Endodermal cell (in vitro differentiated cells): Measurements from ENCODE around the gene IP6K1. TPM values are rescaled to one million over a fixed set of nuclear protein-coding genes. Genes with fewer than 3 reads are reported as not detected.

Experiments used
- DNase-seq: peaks from one replicate; pipeline ENCODE4 v3.0.0-alpha.2; 2017
- H3K27ac ChIP-seq: 2 replicates; pipeline ENCODE4 v1.5.1; 2013; ENCODE audit warnings: mild to moderate bottlenecking, low read depth, low read length, moderate library complexity
- H3K27me3 ChIP-seq: 2 replicates; pipeline ENCODE4 v1.6.1; 2013; ENCODE audit warnings: mild to moderate bottlenecking, low read length, moderate library complexity; ENCODE audit not compliant: insufficient read depth, control insufficient read depth, poor library complexity, severe bottlenecking
- H3K36me3 ChIP-seq: 2 replicates; pipeline ENCODE4 v1.7.0; 2013; ENCODE audit warnings: mild to moderate bottlenecking, low read length, moderate library complexity; ENCODE audit not compliant: control insufficient read depth, insufficient read depth
- H3K4me1 ChIP-seq: one replicate; pipeline ENCODE4 v1.7.0; 2013; ENCODE audit warnings: low read length; ENCODE audit not compliant: control insufficient read depth, insufficient read depth
- H3K4me3 ChIP-seq: 2 replicates; pipeline ENCODE4 v1.5.1; 2013; ENCODE audit warnings: mild to moderate bottlenecking, low read length, moderate library complexity
- H3K9ac ChIP-seq: 2 replicates; pipeline ENCODE4 v1.6.1; 2013; ENCODE audit warnings: mild to moderate bottlenecking, low read length, moderate library complexity; ENCODE audit not compliant: poor library complexity, severe bottlenecking; ENCODE audit errors: extremely low read depth
- H3K9me3 ChIP-seq: 2 replicates; pipeline ENCODE4 v1.6.1; 2013; ENCODE audit warnings: mild to moderate bottlenecking, low read length, moderate library complexity; ENCODE audit not compliant: control insufficient read depth
- H3K27ac Mint-ChIP-seq: 2 replicates; pipeline ENCODE4 v1.8.0; 2020; ENCODE audit warnings: mixed read lengths
- H3K27me3 Mint-ChIP-seq: 2 replicates; pipeline ENCODE4 v1.8.0; 2021; ENCODE audit warnings: mild to moderate bottlenecking, mixed read lengths; ENCODE audit not compliant: insufficient read depth
- H3K36me3 Mint-ChIP-seq: 2 replicates; pipeline ENCODE4 v1.8.0; 2020; ENCODE audit warnings: low read depth, mixed read lengths
- H3K4me1 Mint-ChIP-seq: 2 replicates; pipeline ENCODE4 v1.8.0; 2020; ENCODE audit warnings: mixed read lengths
- H3K4me3 Mint-ChIP-seq: 2 replicates; pipeline ENCODE4 v1.8.0; 2020; ENCODE audit warnings: mild to moderate bottlenecking, moderate library complexity, mixed read lengths
- H3K9me3 Mint-ChIP-seq: 2 replicates; pipeline ENCODE4 v1.8.0; 2020; ENCODE audit warnings: mild to moderate bottlenecking, mixed read lengths
- CTCF ChIP-seq: fragments of 200-600 bp; sonication (generic); conservative IDR thresholded peaks from 2 replicates; pipeline ENCODE4 v1.5.0; 2021; ENCODE audit warnings: antibody characterized with exemption, mild to moderate bottlenecking
- WGBS, 2 experiments: methylation state at CpG; one replicate each; pipeline versions ENCODE4 v1.1.5 to v1.1.7; 2013; ENCODE audit warnings: missing lambda C conversion rate in 2 of 2, mixed read lengths in 1 of 2; ENCODE audit not compliant: insufficient coverage in 1 of 2, insufficient read length in 1 of 2; 5-methylcytosine and 5-hydroxymethylcytosine counted together
- microRNA-seq: library from miRNA; unstranded; fragments of <30 nt; microRNA quantifications from one replicate; pipeline ENCODE4 v1.2.0, GENCODE V29; 2020; ENCODE audit warnings: borderline microRNAs expressed
- total RNA-seq, 2 donors: library from RNA; stranded (reverse); fragmentation: NEBNext Ultra II Directional in 1 of 2; extraction: Animal tissue kit (Norgen Biotek cat#: 25700) in 1 of 2; gene quantifications; 2 replicates in 1 of 2; 3 replicates in 1 of 2; pipeline ENCODE4 v1.2.1, GENCODE V29; 2021

Gene IP6K1
- total RNA-seq, 2 donors from 2014 or later: 45.8 to 49.8 TPM

GRCh38 chr3:49680493-49681231, 105.7 kb downstream of the IP6K1 start:
- Mint-ChIP-seq H3K27ac (no peak overlapping the region), H3K4me3 (no peak overlapping the region), H3K9me3 (no peaks in the 10 kb centered on the region), H3K4me1 (no peaks in the 10 kb centered on the region), H3K27me3 (no peaks in the 10 kb centered on the region), H3K36me3 (peaks cover 58% of the 10 kb centered on the region)
- no peak for TF ChIP-seq CTCF
- no peaks in the 10 kb centered on the region for H3K9me3 ChIP-seq
- no peaks in the 10 kb centered on the region for H3K4me1 ChIP-seq
- H3K36me3 ChIP-seq: peaks cover 81% of the 10 kb centered on the region
- no peak for DNase-seq
- no peak overlapping the region for H3K27ac ChIP-seq
- no peak overlapping the region for H3K4me3 ChIP-seq
- H3K9ac ChIP-seq: no peak overlapping the region
- 89 to 94% methylated on average over 4 to 7 of the region's 7 CpGs for WGBS, 2 experiments
- no peaks in the 10 kb centered on the region for H3K27me3 ChIP-seq

- no peaks in the 10 kb centered on the region for H3K9me3 ChIP-seq
- Mint-ChIP-seq H3K27ac (no peak overlapping the region), H3K9me3 (no peaks in the 10 kb centered on the region), H3K36me3 (peaks cover 38% of the 10 kb centered on the region), H3K4me1 (peaks cover 13% of the 10 kb centered on the region), H3K27me3 (no peaks in the 10 kb centered on the region), H3K4me3 (peak overlapping the region; percentile 84)
- no peak for DNase-seq
- H3K36me3 ChIP-seq: peaks cover 54% of the 10 kb centered on the region
- peaks cover 3% of the 10 kb centered on the region for H3K4me1 ChIP-seq
- no peaks in the 10 kb centered on the region for H3K27me3 ChIP-seq
- WGBS, 2 experiments: 92 to 96% methylated on average over 10 to 11 of the region's 11 CpGs
- no peak overlapping the region for H3K27ac ChIP-seq
- H3K4me3 ChIP-seq: no peak overlapping the region
- no peak for TF ChIP-seq CTCF
- no peak overlapping the region for H3K9ac ChIP-seq
Measured at GRCh38 chr3:49675912-49676311, 110.4 kb downstream of the IP6K1 start.

GRCh38 chr3:49674497-49674983, 111.8 kb downstream of the IP6K1 start:
- H3K27ac ChIP-seq: no peak overlapping the region

More at GRCh38 chr3:49674497-49674983, 111.8 kb downstream of the IP6K1 start:
- TF ChIP-seq CTCF: no peak
- WGBS, 2 experiments: 3 to 6% methylated on average over 9 to 34 of the region's 34 CpGs
- DNase-seq: no peak
- peaks cover 41% of the 10 kb centered on the region for H3K36me3 ChIP-seq
- peaks cover 3% of the 10 kb centered on the region for H3K4me1 ChIP-seq
- Mint-ChIP-seq H3K27ac (peak overlapping the region; percentile 58), H3K4me3 (peak overlapping the region; percentile 84), H3K36me3 (peaks cover 28% of the 10 kb centered on the region), H3K9me3 (no peaks in the 10 kb centered on the region), H3K27me3 (no peaks in the 10 kb centered on the region), H3K4me1 (peaks cover 13% of the 10 kb centered on the region)
- peak overlapping the region; percentile 60 for H3K9ac ChIP-seq
- H3K27me3 ChIP-seq: no peaks in the 10 kb centered on the region
- H3K4me3 ChIP-seq: peak overlapping the region; percentile 82
- no peaks in the 10 kb centered on the region for H3K9me3 ChIP-seq

Small RNA genes lying within 50 kb of the gene (microRNA-seq; reads per million reads assigned to microRNA genes)
- not detected for gene MIR5193

Other genes with a start within 250 kb of the IP6K1 start
- gene BSN, start 232.1 kb downstream of the IP6K1 start, total RNA-seq: 1 to 10 TPM; 2.4 to 2.5 TPM
- gene APEH, start 112.2 kb downstream of the IP6K1 start, total RNA-seq: 100 to 1,000 TPM; 188 to 216 TPM
- 10 to 100 TPM; 30.8 to 35.5 TPM for gene MST1, start 97.1 kb downstream of the IP6K1 start, total RNA-seq
- 10 to 100 TPM; 47.3 to 47.6 TPM for gene RNF123, start 97.0 kb downstream of the IP6K1 start, total RNA-seq
- 1 to 10 TPM; 1.4 to 3.0 TPM for gene AMIGO3, start 66.9 kb downstream of the IP6K1 start, total RNA-seq
- 10 to 100 TPM; 35.5 to 38.2 TPM for gene GMPPB, start 62.6 kb downstream of the IP6K1 start, total RNA-seq
- not detected for gene CDHR4, start 13.3 kb upstream of the IP6K1 start, total RNA-seq
- not detected for gene INKA1, start 16.7 kb upstream of the IP6K1 start, total RNA-seq
- gene UBA7, start 27.4 kb upstream of the IP6K1 start, total RNA-seq: 1 to 10 TPM; 1.0 to 3.4 TPM
- gene TRAIP, start 70.0 kb upstream of the IP6K1 start, total RNA-seq: 10 to 100 TPM; 22.3 to 32.8 TPM
- gene CAMKV, start 83.4 kb upstream of the IP6K1 start, total RNA-seq: 1 to 10 TPM in 1 of 2 donors, under 1 TPM in 1; 0.75 to 7.1 TPM
- gene MST1R, start 117.3 kb upstream of the IP6K1 start, total RNA-seq: 10 to 100 TPM in 1 of 2 donors, 1 to 10 TPM in 1; 6.8 to 11.2 TPM
- gene MON1A, start 143.3 kb upstream of the IP6K1 start, total RNA-seq: 1 to 10 TPM; 4.1 to 6.2 TPM
- gene RBM6, start 153.6 kb upstream of the IP6K1 start, total RNA-seq: 100 to 1,000 TPM; 116 to 168 TPM